HL-60 (cell line): ENCODE measurements around the gene ZNF792.

Experiments used
- GABPA ChIP-seq: IDR thresholded peaks from 2 replicates; pipeline ENCODE4 v1.6.1; 2012; ENCODE audit warnings: low read depth
- POLR2AphosphoS5 ChIP-seq: IDR thresholded peaks from 2 replicates; pipeline ENCODE4 v1.6.1; 2012; ENCODE audit warnings: low read depth
- TF ChIP-seq, protein P1 (sequence below): IDR thresholded peaks from one replicate; pipeline ENCODE4 v1.5.1; 2011; ENCODE audit warnings: low read length, control low read depth, inconsistent platforms; ENCODE audit not compliant: insufficient read depth
- TF ChIP-seq, protein P2 (sequence below): IDR thresholded peaks from 2 replicates; pipeline ENCODE4 v1.6.1; 2012; ENCODE audit warnings: low read depth; ENCODE audit not compliant: insufficient replicate concordance

DNA sequence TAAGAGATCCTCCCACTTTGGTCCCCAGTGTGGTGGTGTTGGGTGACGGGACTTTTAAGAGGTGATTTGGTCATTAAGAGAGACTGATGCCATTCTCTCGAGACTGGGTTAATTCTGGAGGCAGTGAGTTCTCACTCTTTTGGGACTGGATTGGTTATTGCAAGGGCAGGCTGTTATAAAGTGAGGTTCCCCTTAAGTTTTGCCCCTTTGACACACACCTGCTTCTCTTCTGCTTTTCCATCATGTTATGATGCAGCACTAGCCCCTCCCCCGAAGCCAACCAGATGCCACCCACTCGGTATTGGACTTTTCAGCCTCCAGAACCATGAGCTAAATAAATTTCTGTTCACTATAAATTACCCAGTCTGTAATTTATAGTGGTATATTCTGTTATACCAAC, 19.8 kb upstream of the ZNF792 start:
- TF ChIP-seq, protein P1, sequence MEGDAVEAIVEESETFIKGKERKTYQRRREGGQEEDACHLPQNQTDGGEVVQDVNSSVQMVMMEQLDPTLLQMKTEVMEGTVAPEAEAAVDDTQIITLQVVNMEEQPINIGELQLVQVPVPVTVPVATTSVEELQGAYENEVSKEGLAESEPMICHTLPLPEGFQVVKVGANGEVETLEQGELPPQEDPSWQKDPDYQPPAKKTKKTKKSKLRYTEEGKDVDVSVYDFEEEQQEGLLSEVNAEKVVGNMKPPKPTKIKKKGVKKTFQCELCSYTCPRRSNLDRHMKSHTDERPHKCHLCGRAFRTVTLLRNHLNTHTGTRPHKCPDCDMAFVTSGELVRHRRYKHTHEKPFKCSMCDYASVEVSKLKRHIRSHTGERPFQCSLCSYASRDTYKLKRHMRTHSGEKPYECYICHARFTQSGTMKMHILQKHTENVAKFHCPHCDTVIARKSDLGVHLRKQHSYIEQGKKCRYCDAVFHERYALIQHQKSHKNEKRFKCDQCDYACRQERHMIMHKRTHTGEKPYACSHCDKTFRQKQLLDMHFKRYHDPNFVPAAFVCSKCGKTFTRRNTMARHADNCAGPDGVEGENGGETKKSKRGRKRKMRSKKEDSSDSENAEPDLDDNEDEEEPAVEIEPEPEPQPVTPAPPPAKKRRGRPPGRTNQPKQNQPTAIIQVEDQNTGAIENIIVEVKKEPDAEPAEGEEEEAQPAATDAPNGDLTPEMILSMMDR = no peak
- TF ChIP-seq GABPA = no peak
- no peak for TF ChIP-seq POLR2AphosphoS5
- TF ChIP-seq, protein P2, sequence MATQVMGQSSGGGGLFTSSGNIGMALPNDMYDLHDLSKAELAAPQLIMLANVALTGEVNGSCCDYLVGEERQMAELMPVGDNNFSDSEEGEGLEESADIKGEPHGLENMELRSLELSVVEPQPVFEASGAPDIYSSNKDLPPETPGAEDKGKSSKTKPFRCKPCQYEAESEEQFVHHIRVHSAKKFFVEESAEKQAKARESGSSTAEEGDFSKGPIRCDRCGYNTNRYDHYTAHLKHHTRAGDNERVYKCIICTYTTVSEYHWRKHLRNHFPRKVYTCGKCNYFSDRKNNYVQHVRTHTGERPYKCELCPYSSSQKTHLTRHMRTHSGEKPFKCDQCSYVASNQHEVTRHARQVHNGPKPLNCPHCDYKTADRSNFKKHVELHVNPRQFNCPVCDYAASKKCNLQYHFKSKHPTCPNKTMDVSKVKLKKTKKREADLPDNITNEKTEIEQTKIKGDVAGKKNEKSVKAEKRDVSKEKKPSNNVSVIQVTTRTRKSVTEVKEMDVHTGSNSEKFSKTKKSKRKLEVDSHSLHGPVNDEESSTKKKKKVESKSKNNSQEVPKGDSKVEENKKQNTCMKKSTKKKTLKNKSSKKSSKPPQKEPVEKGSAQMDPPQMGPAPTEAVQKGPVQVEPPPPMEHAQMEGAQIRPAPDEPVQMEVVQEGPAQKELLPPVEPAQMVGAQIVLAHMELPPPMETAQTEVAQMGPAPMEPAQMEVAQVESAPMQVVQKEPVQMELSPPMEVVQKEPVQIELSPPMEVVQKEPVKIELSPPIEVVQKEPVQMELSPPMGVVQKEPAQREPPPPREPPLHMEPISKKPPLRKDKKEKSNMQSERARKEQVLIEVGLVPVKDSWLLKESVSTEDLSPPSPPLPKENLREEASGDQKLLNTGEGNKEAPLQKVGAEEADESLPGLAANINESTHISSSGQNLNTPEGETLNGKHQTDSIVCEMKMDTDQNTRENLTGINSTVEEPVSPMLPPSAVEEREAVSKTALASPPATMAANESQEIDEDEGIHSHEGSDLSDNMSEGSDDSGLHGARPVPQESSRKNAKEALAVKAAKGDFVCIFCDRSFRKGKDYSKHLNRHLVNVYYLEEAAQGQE = no peak
